ENCODE results near the gene NIPAL4.

Gene NIPAL4

DNA sequence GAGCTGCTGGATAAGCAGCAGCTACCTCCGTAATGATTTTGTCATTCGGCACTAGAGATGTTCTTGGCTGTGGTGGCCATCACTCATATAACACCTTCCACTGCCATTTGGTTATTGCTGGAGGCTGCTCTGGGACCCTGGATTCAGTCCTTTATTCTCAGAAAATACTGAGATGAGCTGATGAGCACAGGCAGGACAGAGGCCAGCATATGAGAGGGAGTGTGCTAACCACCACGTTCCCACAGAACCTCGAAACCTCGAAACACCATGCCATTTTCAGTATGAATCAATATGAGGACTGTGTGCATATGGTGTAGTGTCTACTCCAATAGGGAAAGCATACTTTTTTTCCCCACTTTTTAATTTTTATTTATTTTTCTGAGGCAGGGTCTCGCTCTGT lies 59.0 kb downstream of the NIPAL4 start:
- TF ChIP-seq CTCF (IDR thresholded peaks at IDR 0.05; ENCODE audit: extremely low read depth, insufficient read depth, missing control alignments), result no peak
- in situ Hi-C loops (cut with MboI; ENCODE audit: low pct_unique_long_range_greater_than_20kb, low sequenced_read_pairs, unreplicated experiment), result no loop called here
- DNase-seq (ENCODE audit: low spot score), result peak; percentile 47

GRCh38 chr5:157519579-157520253 lies 59.7 kb downstream of the NIPAL4 start:
- peak; percentile 81 for DNase-seq (ENCODE audit: low spot score)
- in situ Hi-C loops (cut with MboI; ENCODE audit: low pct_unique_long_range_greater_than_20kb, low sequenced_read_pairs, unreplicated experiment), result no loop called here
- TF ChIP-seq CTCF (IDR thresholded peaks at IDR 0.05; ENCODE audit: extremely low read depth, insufficient read depth, missing control alignments), result no peak

GRCh38 chr5:157520911-157521703 lies 61.1 kb downstream of the NIPAL4 start:
- in situ Hi-C loops (cut with MboI; ENCODE audit: low pct_unique_long_range_greater_than_20kb, low sequenced_read_pairs, unreplicated experiment), result no loop called here
- no peak for DNase-seq (ENCODE audit: low spot score)
- no peak for TF ChIP-seq CTCF (IDR thresholded peaks at IDR 0.05; ENCODE audit: extremely low read depth, insufficient read depth, missing control alignments)

DNA sequence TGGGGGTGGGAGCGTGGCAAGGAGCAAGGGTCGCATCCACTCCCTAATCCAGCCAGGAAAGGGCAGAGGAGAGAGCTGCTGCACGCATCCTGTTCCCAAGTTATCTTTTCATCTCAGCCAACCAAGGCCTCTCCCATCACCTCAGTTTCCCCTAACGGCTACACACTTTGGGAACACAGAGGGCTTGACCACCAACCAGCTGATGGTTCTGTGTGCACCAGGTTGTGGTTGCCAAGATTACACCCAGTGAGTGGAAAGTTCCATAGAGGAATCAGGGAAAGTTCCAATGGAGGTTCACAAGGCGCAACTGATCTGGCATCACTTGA lies 61.7 kb downstream of the NIPAL4 start:
- in situ Hi-C loops (cut with MboI; ENCODE audit: low pct_unique_long_range_greater_than_20kb, low sequenced_read_pairs, unreplicated experiment), result no loop called here
- DNase-seq (ENCODE audit: low spot score), result no peak
- no peak for TF ChIP-seq CTCF (IDR thresholded peaks at IDR 0.05; ENCODE audit: extremely low read depth, insufficient read depth, missing control alignments)

DNA sequence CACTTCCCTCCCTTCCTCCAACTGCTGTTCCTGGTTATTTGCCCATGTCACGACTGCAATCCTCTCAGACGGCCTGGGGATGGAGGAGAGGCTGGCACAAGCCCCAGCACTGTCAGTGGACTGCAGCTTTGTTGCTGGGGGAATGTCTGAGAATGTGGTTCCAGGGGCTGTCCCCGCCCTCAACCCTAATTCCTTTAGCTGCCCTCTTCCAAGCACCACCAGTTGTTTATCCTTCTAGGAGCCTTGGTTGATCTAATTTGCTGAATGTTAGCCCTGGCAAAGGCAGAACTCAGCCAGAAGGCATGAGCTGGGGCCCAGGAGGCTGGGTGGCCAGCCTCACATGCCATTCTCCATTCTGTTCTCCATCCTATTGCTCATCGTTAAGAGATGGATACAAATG lies 64.0 kb downstream of the NIPAL4 start:
- no peak for TF ChIP-seq CTCF (IDR thresholded peaks at IDR 0.05; ENCODE audit: extremely low read depth, insufficient read depth, missing control alignments)
- DNase-seq (ENCODE audit: low spot score), result no peak
- in situ Hi-C loops (cut with MboI; ENCODE audit: low pct_unique_long_range_greater_than_20kb, low sequenced_read_pairs, unreplicated experiment), result no loop called here
